Measurements from ENCODE around the gene C20orf204.
A peak's percentile ranks its signal among the peaks of the same experiment; 100 is the strongest.

C20orf204 gene

DNA sequence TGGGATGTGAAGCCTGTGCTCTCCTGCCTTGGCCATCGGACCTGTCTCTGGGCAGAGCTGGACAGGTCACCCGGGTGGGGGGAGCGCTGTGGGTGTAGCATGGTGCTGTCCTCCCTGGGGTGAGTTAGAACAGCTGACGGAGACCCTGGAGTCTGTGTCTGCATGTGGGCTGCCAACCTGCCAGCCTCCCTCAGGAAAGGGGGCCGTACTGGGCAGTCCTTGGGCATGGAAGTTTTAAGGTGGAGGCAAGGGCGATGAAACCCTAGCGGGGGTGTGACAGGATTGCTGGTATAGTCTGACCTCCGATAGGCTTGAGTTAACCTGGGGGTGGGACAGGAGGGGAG is 11.0 kb downstream of the C20orf204 start:
- Histone ChIP-seq H3K9ac (ENCODE audit: low read depth, low read length) (no peak overlapping the region), H3K36me3 (ENCODE audit: insufficient read depth, low read length) (no peaks in the 10 kb centered on the region), H3K4me3 (ENCODE audit: low read length) (no peak overlapping the region), H3K9me3 (replicated peaks; ENCODE audit: low read length) (no peaks in the 10 kb centered on the region), H3K27me3 (ENCODE audit: control insufficient read depth, insufficient read depth, low read length) (peaks cover 54% of the 10 kb centered on the region), H3K4me1 (ENCODE audit: control insufficient read depth, insufficient read depth, low read length) (peaks cover 10% of the 10 kb centered on the region), H3K4me2 (ENCODE audit: low read length) (no peak overlapping the region)

DNA sequence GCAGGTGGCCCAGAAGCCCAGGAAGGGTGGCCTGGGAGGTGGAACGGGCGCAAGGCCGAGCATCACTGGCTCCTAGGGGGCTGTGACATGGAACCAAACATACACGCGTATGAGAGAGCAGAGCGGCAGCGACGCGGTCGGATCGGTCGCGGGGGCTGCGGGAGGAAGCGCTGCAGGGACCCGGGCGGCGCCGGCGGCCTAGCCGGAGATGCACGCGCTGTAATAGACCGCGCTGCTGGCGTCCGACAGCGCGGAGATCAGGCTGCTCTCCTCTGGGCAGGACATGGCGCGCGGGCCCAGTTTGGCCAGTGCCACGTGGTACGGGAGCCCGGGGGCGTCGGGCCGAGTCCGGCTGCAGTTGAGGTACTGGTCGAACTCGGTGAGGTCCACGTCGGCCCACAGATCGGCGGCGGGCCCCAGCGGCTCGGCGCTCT is 12.0 kb downstream of the C20orf204 start:
- peaks cover 56% of the 10 kb centered on the region for H3K27me3 ChIP-seq (ENCODE audit: control insufficient read depth, insufficient read depth, low read length)
- H3K9me3 ChIP-seq (replicated peaks; ENCODE audit: low read length) = no peaks in the 10 kb centered on the region
- no peak overlapping the region for H3K4me3 ChIP-seq (ENCODE audit: low read length)
- no peak overlapping the region for H3K9ac ChIP-seq (ENCODE audit: low read depth, low read length)
- peaks cover 5% of the 10 kb centered on the region for H3K4me1 ChIP-seq (ENCODE audit: control insufficient read depth, insufficient read depth, low read length)
- H3K4me2 ChIP-seq (ENCODE audit: low read length) = peak overlapping the region; percentile 15
- no peaks in the 10 kb centered on the region for H3K36me3 ChIP-seq (ENCODE audit: insufficient read depth, low read length)

DNA sequence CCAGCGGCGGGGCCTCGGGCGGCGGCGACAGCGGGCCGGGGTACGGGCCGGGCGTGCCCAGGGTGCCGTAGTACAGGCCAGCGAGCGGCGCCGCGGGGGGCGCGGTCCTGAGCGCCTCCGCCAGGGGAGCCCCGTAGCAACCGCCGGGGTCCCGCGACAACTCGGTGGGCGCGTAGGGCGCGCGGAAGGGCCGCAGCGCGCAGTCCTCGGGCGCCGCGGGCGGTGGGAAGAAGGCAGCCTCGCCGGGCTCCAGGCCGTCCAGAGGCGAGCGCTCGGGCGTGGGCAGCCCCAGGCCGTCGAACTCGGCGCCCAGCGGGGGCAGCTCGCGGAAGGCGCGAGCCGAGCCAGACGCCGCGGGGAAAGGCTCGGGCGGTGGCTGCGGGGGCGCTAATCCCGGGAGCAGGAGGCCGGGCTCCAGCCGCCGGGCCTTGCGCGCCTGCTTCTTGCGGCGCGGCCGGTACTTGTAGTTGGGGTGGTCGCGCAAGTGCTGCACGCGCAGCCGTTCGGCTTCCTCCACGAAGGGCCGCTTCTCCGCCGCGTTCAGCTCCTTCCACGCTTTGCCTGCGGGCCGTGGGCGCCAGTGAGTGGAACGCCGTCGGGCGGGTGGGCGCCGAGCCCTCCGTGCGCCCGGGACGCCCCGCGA is 12.5 kb downstream of the C20orf204 start:
- H3K4me2 ChIP-seq (ENCODE audit: low read length) = no peak overlapping the region
- no peak overlapping the region for H3K4me3 ChIP-seq (ENCODE audit: low read length)
- peaks cover 5% of the 10 kb centered on the region for H3K4me1 ChIP-seq (ENCODE audit: control insufficient read depth, insufficient read depth, low read length)
- H3K27me3 ChIP-seq (ENCODE audit: control insufficient read depth, insufficient read depth, low read length) = peaks cover 56% of the 10 kb centered on the region
- no peaks in the 10 kb centered on the region for H3K9me3 ChIP-seq (replicated peaks; ENCODE audit: low read length)
- H3K9ac ChIP-seq (ENCODE audit: low read depth, low read length) = no peak overlapping the region
- H3K36me3 ChIP-seq (ENCODE audit: insufficient read depth, low read length) = no peaks in the 10 kb centered on the region

DNA sequence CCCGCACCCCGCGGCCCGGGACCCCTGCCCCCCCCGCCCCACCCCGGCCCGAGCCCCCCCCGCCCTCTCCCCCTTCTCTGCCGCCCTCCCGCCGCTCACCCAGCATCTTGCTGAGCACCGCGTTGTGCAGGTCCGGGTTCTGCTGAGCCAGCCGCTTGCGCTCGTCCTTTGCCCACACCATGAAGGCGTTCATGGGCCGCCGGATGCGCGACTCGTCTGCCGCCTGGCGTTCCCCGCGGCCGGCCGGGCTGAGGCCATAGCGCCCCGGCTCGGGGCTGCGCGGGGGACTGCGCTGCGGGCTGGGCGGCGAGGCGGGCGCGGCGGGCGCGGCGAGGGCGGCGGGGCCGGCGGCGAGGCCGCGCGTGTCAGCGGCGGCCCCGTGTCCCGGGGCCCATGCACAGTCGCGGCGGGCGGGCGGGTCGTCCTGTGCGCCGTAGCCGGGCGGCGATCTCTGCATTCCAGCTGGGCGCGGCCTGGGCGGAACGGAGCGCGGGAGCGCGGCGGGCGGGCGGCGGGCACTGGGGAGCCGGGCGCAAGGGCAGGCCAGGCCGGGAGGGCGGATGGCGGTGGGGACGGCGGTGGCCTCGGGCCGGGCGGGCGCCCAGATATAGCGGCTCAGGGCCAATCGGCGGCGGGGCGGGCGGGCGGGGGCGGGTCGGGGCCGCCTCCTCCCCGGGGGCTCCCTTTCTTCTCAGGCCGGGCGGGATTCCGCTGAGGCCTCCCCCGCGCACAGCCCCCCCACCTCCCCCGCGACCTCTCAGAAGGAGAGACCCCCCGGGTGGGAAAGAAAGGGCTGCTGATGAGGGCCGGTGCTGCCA is 13.3 kb downstream of the C20orf204 start, which contains the start of gene SOX18:
TSS of gene SOX18 (minus strand) at position 580 of the 818 bp plus-strand sequence. CDS start at position 457, 123 bp downstream.
- Histone ChIP-seq H3K27me3 (ENCODE audit: control insufficient read depth, insufficient read depth, low read length) (peaks cover 56% of the 10 kb centered on the region), H3K4me3 (ENCODE audit: low read length) (no peak within 1 kb of the TSS)

DNA sequence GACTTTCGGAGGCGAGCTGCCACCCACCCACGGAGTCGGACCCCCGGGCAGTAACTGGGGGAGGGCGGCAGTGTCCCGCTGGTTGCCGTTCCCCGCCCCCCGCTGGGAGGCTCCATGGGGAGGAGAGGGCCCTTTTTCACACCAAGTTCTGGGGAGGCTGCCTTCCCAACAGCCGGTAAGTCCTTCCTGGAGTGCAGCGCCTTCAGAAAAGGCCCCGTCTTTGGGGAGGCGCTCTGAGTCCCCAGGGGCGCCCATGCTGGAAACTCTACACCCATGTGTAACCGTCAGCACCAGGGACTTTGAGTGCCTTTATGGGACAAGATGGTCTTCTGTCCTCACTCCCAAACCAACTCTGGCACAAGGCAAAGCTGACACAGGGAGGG is 13.9 kb downstream of the C20orf204 start:
- Histone ChIP-seq H3K4me2 (ENCODE audit: low read length) (no peak overlapping the region), H3K27me3 (ENCODE audit: control insufficient read depth, insufficient read depth, low read length) (peaks cover 56% of the 10 kb centered on the region), H3K9me3 (replicated peaks; ENCODE audit: low read length) (no peaks in the 10 kb centered on the region), H3K9ac (ENCODE audit: low read depth, low read length) (no peak overlapping the region), H3K36me3 (ENCODE audit: insufficient read depth, low read length) (no peaks in the 10 kb centered on the region), H3K4me1 (ENCODE audit: control insufficient read depth, insufficient read depth, low read length) (peaks cover 4% of the 10 kb centered on the region), H3K4me3 (ENCODE audit: low read length) (no peak overlapping the region)

More for the DNA sequence above, 13.3 kb downstream of the C20orf204 start, which contains the start of gene SOX18:
- Histone ChIP-seq H3K36me3 (ENCODE audit: insufficient read depth, low read length) (no peaks in the 10 kb centered on the region), H3K4me2 (ENCODE audit: low read length) (no peak within 1 kb of the TSS), H3K9ac (ENCODE audit: low read depth, low read length) (no peak within 1 kb of the TSS), H3K9me3 (replicated peaks; ENCODE audit: low read length) (no peaks in the 10 kb centered on the region), H3K4me1 (ENCODE audit: control insufficient read depth, insufficient read depth, low read length) (peaks cover 5% of the 10 kb centered on the region)

DNA sequence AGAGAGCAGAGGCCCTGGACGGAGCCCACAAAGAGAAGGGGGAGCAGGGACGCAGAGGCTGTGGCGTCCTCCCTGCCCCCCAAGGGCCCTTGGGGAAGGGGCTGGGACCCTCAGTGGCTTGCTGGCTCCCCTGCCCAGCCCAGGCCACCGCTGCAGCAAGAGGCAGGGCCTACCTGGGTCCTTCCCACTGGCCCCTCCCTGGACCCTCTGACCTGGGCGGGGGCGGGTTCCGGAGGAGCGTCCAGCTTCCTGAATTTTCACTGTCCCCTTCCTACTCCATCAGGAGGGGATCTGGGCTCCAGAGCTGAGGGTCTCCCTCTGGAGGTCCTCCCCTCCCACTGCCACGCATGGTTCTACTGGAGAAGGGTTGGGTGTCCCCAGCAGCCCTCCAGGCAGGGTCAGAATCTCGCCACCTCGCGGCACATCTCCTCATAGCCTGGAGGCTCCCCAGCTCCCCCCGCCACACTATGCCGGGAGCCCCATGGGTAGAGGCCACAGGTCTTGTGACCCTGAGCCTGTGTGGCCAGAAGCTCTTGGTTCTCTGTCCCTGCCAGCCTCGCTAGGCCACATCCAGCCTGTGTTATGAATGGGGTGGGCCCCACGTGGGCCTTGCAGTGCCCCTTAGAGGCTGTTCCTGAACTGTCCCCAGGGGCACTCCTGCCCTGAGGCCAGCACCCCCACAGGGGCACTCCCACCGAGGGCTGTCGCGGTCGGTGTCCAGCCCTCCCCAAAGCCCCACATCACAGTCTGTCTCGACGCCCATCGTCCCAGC is 14.5 kb downstream of the C20orf204 start:
- Histone ChIP-seq H3K4me2 (ENCODE audit: low read length) (no peak overlapping the region), H3K27me3 (ENCODE audit: control insufficient read depth, insufficient read depth, low read length) (peaks cover 56% of the 10 kb centered on the region), H3K4me3 (ENCODE audit: low read length) (no peak overlapping the region), H3K36me3 (ENCODE audit: insufficient read depth, low read length) (no peaks in the 10 kb centered on the region), H3K4me1 (ENCODE audit: control insufficient read depth, insufficient read depth, low read length) (no peaks in the 10 kb centered on the region), H3K9ac (ENCODE audit: low read depth, low read length) (no peak overlapping the region), H3K9me3 (replicated peaks; ENCODE audit: low read length) (no peaks in the 10 kb centered on the region)

DNA sequence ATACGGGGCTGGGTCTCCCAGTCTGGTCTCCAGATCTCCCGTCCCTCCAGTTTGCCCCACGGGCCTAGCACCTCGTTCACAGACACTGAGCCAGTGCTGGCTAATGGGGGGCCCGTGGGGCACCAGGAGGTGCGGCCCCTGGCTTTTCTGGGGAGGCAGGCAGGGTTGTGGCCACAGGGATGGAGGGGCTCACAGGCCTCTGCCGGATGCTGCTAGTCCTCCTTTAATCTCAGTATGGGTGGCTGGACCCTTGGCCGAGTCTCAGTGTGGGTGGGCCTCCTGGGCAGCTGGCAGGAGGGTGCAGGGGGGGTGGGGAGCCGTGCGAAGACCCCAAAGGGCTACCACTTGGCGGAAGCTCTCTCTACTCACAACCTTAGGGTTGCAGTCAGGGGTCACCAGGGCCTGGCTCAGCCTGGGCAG is 15.1 kb downstream of the C20orf204 start:
- Histone ChIP-seq H3K4me1 (ENCODE audit: control insufficient read depth, insufficient read depth, low read length) (no peaks in the 10 kb centered on the region), H3K4me2 (ENCODE audit: low read length) (no peak overlapping the region), H3K9ac (ENCODE audit: low read depth, low read length) (no peak overlapping the region), H3K27me3 (ENCODE audit: control insufficient read depth, insufficient read depth, low read length) (peaks cover 57% of the 10 kb centered on the region), H3K36me3 (ENCODE audit: insufficient read depth, low read length) (no peaks in the 10 kb centered on the region), H3K9me3 (replicated peaks; ENCODE audit: low read length) (no peaks in the 10 kb centered on the region), H3K4me3 (ENCODE audit: low read length) (no peak overlapping the region)

DNA sequence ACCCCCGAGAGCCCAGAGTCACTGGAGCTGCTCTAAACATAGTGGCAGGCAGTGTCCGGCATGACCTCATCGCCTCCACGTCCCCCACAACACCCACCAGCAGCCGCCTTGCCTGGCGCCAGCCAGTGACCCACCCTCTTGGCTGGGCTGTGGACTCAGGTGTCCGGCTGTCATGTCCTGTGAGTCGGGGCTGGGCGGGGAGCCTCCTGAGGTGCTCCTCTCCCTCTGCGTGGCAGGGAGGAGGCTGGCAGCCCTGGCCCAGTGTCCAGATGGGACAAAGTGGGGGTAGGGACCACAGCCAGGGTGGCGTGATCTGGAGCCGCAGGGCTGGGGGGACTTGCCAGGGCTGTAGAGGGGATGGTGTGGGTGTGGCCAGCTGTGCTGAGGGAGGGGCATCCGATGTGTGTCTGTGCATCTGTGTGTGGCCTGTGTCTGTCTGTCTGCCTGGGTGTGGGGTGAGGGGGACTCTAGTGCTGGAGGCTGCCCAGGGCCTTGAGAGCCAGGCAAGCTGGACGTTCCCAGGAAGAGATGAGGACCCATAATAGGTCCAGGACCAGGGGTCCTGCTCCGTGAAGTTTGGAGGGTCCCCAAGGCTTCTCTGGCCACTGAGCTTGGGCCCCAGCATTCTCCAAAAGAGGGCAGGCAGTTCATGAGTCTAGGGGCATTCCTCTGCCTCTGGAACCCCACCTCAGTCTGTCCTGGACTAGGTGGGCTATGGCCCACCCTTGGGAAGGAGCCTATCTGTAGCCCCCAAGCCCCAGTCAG is 15.8 kb downstream of the C20orf204 start:
- Histone ChIP-seq H3K4me1 (ENCODE audit: control insufficient read depth, insufficient read depth, low read length) (no peaks in the 10 kb centered on the region), H3K36me3 (ENCODE audit: insufficient read depth, low read length) (no peaks in the 10 kb centered on the region), H3K9me3 (replicated peaks; ENCODE audit: low read length) (no peaks in the 10 kb centered on the region), H3K4me2 (ENCODE audit: low read length) (no peak overlapping the region), H3K27me3 (ENCODE audit: control insufficient read depth, insufficient read depth, low read length) (peaks cover 53% of the 10 kb centered on the region), H3K9ac (ENCODE audit: low read depth, low read length) (no peak overlapping the region), H3K4me3 (ENCODE audit: low read length) (no peak overlapping the region)

DNA sequence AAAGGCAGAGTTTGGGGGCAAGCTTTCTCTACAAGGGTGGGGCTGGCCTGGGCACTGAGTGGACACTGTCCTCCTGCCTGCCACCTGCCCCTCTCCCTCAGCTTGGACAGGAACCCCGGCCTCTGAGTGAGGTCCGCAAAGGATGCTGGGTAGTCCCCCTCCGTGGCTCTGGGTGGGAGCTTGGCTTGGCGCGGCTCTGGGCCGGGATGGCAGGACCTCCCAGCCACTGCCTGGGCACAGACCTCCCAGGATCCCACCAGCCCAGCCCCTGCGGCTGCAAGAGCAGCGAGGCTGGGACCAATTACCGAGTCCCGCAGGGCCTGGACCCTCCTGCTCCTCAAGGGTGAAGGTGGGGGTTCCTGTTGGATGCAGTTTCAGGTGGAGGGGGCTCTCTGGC is 16.3 kb downstream of the C20orf204 start:
- no peak overlapping the region for H3K9ac ChIP-seq (ENCODE audit: low read depth, low read length)
- no peak overlapping the region for H3K4me2 ChIP-seq (ENCODE audit: low read length)
- H3K36me3 ChIP-seq (ENCODE audit: insufficient read depth, low read length) = no peaks in the 10 kb centered on the region
- no peaks in the 10 kb centered on the region for H3K9me3 ChIP-seq (replicated peaks; ENCODE audit: low read length)
- H3K4me3 ChIP-seq (ENCODE audit: low read length) = no peak overlapping the region
- H3K27me3 ChIP-seq (ENCODE audit: control insufficient read depth, insufficient read depth, low read length) = peaks cover 47% of the 10 kb centered on the region
- no peaks in the 10 kb centered on the region for H3K4me1 ChIP-seq (ENCODE audit: control insufficient read depth, insufficient read depth, low read length)

DNA sequence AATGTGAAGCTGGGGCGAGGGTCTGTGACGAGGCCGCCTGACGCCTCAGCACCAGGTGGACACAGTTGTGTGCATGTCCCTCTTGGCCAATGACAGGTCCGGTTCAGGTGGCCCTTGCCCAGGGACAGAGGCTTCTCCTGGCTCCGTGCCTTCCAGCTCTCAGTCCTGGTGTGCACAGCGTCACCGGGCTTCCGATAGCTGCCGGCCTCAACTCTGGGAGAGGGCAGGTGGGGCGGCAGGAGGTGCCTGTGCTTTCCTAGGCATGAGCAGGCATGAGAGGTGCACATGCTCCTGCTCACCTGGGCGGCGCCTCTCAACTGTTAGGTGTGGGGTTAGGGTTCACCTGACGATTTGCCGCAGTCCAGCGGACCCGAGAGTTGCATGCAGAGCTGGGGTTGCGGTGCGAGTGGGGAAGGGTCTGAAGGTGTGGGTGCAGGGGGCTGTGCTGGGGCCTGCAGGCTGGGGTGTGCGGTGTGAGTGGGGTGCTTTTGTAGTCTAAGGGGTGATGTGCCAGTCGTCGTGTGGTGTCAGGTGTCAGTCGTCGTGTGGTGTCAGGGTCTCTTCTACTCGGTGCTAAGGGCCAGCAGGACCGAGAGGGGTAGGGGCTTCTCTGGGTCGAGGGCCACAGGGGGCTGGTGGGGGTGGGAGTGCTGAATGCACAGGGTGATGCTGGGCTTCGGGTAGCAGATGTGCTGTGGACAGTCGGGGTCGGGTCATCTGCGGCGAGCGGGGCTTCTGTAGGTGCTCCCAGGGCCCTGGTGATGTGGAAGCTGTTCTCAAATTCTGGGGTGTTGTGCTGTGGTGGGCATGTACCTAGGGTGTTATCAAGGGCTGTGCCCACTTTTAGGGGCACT is 17.2 kb downstream of the C20orf204 start:
- H3K4me2 ChIP-seq (ENCODE audit: low read length) = no peak overlapping the region

More for the DNA sequence above, 17.2 kb downstream of the C20orf204 start:
- peaks cover 40% of the 10 kb centered on the region for H3K27me3 ChIP-seq (ENCODE audit: control insufficient read depth, insufficient read depth, low read length)
- no peak overlapping the region for H3K4me3 ChIP-seq (ENCODE audit: low read length)
- no peaks in the 10 kb centered on the region for H3K36me3 ChIP-seq (ENCODE audit: insufficient read depth, low read length)
- H3K9me3 ChIP-seq (replicated peaks; ENCODE audit: low read length) = no peaks in the 10 kb centered on the region
- H3K4me1 ChIP-seq (ENCODE audit: control insufficient read depth, insufficient read depth, low read length) = peaks cover 3% of the 10 kb centered on the region
- no peak overlapping the region for H3K9ac ChIP-seq (ENCODE audit: low read depth, low read length)

All from skeletal muscle satellite cell (primary cell).